ENCODE results near the gene RGPD8.
A peak's percentile ranks its signal among the peaks of the same experiment; 100 is the strongest.
"Not testable (repeated sequence)": the region's sequence is repeated elsewhere in the genome, so short reads cannot be mapped to it uniquely, and the experiment has no call there.

The RGPD8 gene

DNA sequence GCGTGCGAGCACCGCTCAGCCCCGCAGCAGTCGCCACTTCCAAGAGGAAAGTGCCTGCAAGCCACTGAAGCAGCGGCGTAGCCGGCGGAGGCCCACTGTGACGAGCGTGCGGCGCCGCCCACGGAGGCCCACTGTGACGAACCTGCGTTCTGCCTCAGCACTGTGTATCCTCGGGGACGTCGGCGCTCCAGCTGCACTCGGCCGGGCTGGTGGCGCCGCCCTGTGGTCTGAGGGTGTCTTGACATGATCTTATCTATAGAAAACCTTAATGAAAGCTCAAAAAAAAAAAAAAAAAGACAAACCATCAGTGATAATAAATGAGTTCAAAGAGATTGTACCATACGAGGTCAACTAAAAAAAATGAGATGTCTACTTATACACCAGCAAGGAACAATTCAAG is at the start of gene RGPD8:
TSS of gene RGPD8 (minus strand) at position 166 of the 400 bp plus-strand sequence. CDS start 192 bp downstream, outside the sequence.
- peak within 1 kb of the TSS; percentile 60 for H3K4me3 ChIP-seq (ENCODE audit: low read depth, low read length)

DNA sequence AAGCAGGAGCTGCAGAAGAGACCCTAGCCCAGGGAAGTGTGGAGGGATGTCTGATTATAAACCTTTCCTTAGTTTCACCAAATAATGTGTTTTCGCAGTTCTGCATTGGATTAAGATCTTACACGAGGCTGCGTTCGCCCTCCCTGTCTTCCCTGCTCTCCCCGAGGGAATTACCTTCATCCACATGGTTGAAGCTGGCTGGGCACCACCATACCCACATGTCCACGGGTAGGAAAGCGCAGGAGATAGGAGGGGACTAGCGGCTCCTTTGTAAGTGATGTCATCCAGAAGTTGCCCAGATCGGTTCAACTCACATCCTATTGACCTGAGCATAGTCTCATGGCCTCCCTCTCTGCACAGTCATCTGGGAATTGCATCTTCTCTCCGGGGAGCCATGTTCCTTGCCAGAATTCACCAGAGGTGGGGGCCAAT is 49.6 kb upstream of the RGPD8 start:
- H3K4me1 ChIP-seq (ENCODE audit: control insufficient read depth, insufficient read depth, low read length), result peaks cover 14% of the 10 kb centered on the region
- H3K9ac ChIP-seq (ENCODE audit: low read length), result peak overlapping the region; percentile 91
- H3K36me3 ChIP-seq (ENCODE audit: control insufficient read depth, insufficient read depth, low read length), result peaks cover 24% of the 10 kb centered on the region
- no peaks in the 10 kb centered on the region for H3K9me3 ChIP-seq (ENCODE audit: control insufficient read depth, insufficient read depth, low read depth, low read length)
- H3K27ac ChIP-seq (ENCODE audit: low read depth, low read length), result no peak overlapping the region
- peaks cover 9% of the 10 kb centered on the region for H3K27me3 ChIP-seq (ENCODE audit: control insufficient read depth, insufficient read depth, low read length)
- peak overlapping the region; percentile 97 for H3K4me3 ChIP-seq (ENCODE audit: low read depth, low read length)

More for the DNA sequence above, at the start of gene RGPD8:
- not testable (repeated sequence) for H3K36me3 ChIP-seq (ENCODE audit: control insufficient read depth, insufficient read depth, low read length); H3K4me1 ChIP-seq (ENCODE audit: control insufficient read depth, insufficient read depth, low read length); H3K27me3 ChIP-seq (ENCODE audit: control insufficient read depth, insufficient read depth, low read length); H3K27ac ChIP-seq (ENCODE audit: low read depth, low read length); H3K9me3 ChIP-seq (ENCODE audit: control insufficient read depth, insufficient read depth, low read depth, low read length)
- H3K9ac ChIP-seq (ENCODE audit: low read length), result peak within 1 kb of the TSS; percentile 68

- H3K9ac ChIP-seq (ENCODE audit: low read length), result peak overlapping the region; percentile 91
- H3K4me3 ChIP-seq (ENCODE audit: low read depth, low read length), result peak overlapping the region; percentile 97
- peak overlapping the region; percentile 44; the same call in 1 of the 2 replicates for H3K27ac ChIP-seq (ENCODE audit: low read depth, low read length)
- no peaks in the 10 kb centered on the region for H3K9me3 ChIP-seq (ENCODE audit: control insufficient read depth, insufficient read depth, low read depth, low read length)
- peaks cover 9% of the 10 kb centered on the region for H3K27me3 ChIP-seq (ENCODE audit: control insufficient read depth, insufficient read depth, low read length)
- H3K36me3 ChIP-seq (ENCODE audit: control insufficient read depth, insufficient read depth, low read length), result peaks cover 21% of the 10 kb centered on the region
- H3K4me1 ChIP-seq (ENCODE audit: control insufficient read depth, insufficient read depth, low read length), result peaks cover 14% of the 10 kb centered on the region
Observed at GRCh38 chr2:112482309-112483041, 49.0 kb upstream of the RGPD8 start.

- peaks cover 9% of the 10 kb centered on the region for H3K27me3 ChIP-seq (ENCODE audit: control insufficient read depth, insufficient read depth, low read length)
- H3K27ac ChIP-seq (ENCODE audit: low read depth, low read length), result peak within 1 kb of the TSS; percentile 44; the same call in 1 of the 2 replicates
- H3K9ac ChIP-seq (ENCODE audit: low read length), result peak within 1 kb of the TSS; percentile 91
- H3K4me1 ChIP-seq (ENCODE audit: control insufficient read depth, insufficient read depth, low read length), result peaks cover 14% of the 10 kb centered on the region
- peak within 1 kb of the TSS; percentile 97 for H3K4me3 ChIP-seq (ENCODE audit: low read depth, low read length)
- H3K9me3 ChIP-seq (ENCODE audit: control insufficient read depth, insufficient read depth, low read depth, low read length), result no peaks in the 10 kb centered on the region
- peaks cover 14% of the 10 kb centered on the region for H3K36me3 ChIP-seq (ENCODE audit: control insufficient read depth, insufficient read depth, low read length)
Observed at GRCh38 chr2:112481528-112482233, 48.2 kb upstream of the RGPD8 start, which contains the start of gene TTL. TTL (plus strand) TSS chr2:112482156; CDS start chr2:112482345, 189 bp downstream.

DNA sequence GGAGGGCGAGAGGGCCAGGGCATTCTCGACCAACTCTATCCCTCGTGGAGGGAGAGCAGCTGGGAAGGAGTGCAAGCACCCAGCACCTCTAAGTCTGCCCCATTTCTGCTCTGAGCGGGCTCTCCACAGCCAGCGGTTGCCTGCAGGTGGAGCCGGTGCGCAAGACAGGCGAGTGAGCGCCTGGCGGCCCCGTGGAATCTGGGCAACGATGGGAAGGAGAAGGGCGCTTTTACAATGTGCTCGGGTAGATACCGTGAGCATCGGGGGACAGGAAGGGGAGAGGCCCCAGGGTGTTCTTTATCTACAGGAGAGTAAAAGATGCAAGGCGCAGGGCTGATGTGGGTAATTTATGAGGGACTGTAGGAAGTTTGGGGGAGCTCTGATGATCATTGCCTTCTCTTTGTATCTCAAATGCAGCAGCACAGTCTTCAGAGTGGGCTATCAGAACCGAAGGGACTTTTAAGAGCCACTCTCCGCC is 47.6 kb upstream of the RGPD8 start:
- peaks cover 9% of the 10 kb centered on the region for H3K27me3 ChIP-seq (ENCODE audit: control insufficient read depth, insufficient read depth, low read length)
- H3K36me3 ChIP-seq (ENCODE audit: control insufficient read depth, insufficient read depth, low read length), result peaks cover 9% of the 10 kb centered on the region
- peaks cover 14% of the 10 kb centered on the region for H3K4me1 ChIP-seq (ENCODE audit: control insufficient read depth, insufficient read depth, low read length)
- peak overlapping the region; percentile 85 for H3K4me3 ChIP-seq (ENCODE audit: low read depth, low read length)
- H3K9ac ChIP-seq (ENCODE audit: low read length), result peak overlapping the region; percentile 57
- H3K9me3 ChIP-seq (ENCODE audit: control insufficient read depth, insufficient read depth, low read depth, low read length), result no peaks in the 10 kb centered on the region
- no peak overlapping the region for H3K27ac ChIP-seq (ENCODE audit: low read depth, low read length)

DNA sequence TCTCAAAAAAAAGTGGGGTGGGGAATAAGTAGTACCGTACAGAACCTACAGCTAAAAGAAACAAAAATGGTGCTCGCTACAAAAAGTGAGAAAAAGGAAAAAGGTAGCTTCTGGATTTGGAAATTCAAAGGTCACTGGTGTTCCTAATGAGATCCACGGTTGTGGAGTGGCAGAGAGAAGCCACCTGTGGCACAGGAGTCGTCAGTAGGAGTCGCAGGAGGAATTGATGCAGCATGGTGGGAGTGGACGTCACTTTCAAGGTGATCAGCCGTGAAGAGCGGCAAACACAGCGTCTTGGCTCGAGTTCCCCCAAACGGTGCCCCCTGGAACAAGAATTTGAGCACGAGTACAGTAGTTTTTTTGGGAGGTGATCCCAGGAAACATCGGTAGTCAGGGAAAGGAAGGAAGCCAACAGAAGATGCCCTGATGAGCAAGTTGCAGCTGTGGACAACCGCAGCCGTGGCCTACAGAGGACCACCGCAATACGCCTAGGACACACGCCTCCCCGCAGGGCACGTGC is 47.1 kb upstream of the RGPD8 start:
- H3K27ac ChIP-seq (ENCODE audit: low read depth, low read length), result no peak overlapping the region
- H3K36me3 ChIP-seq (ENCODE audit: control insufficient read depth, insufficient read depth, low read length), result peaks cover 5% of the 10 kb centered on the region
- H3K9me3 ChIP-seq (ENCODE audit: control insufficient read depth, insufficient read depth, low read depth, low read length), result no peaks in the 10 kb centered on the region
- H3K4me3 ChIP-seq (ENCODE audit: low read depth, low read length), result peak overlapping the region; percentile 85
- H3K27me3 ChIP-seq (ENCODE audit: control insufficient read depth, insufficient read depth, low read length), result peaks cover 9% of the 10 kb centered on the region
- H3K4me1 ChIP-seq (ENCODE audit: control insufficient read depth, insufficient read depth, low read length), result peaks cover 14% of the 10 kb centered on the region
- no peak overlapping the region for H3K9ac ChIP-seq (ENCODE audit: low read length)

- Histone ChIP-seq H3K27me3 (ENCODE audit: control insufficient read depth, insufficient read depth, low read length) (peaks cover 9% of the 10 kb centered on the region), H3K9ac (ENCODE audit: low read length) (no peak overlapping the region), H3K36me3 (ENCODE audit: control insufficient read depth, insufficient read depth, low read length) (no peaks in the 10 kb centered on the region), H3K4me3 (ENCODE audit: low read depth, low read length) (no peak overlapping the region), H3K27ac (ENCODE audit: low read depth, low read length) (no peak overlapping the region), H3K4me1 (ENCODE audit: control insufficient read depth, insufficient read depth, low read length) (peaks cover 5% of the 10 kb centered on the region; the same call in 1 of the 2 replicates), H3K9me3 (ENCODE audit: control insufficient read depth, insufficient read depth, low read depth, low read length) (no peaks in the 10 kb centered on the region)
Observed at GRCh38 chr2:112476434-112476833, 43.0 kb upstream of the RGPD8 start.

- H3K4me3 ChIP-seq (ENCODE audit: low read depth, low read length), result no peak overlapping the region
- H3K36me3 ChIP-seq (ENCODE audit: control insufficient read depth, insufficient read depth, low read length), result no peaks in the 10 kb centered on the region
- no peaks in the 10 kb centered on the region for H3K4me1 ChIP-seq (ENCODE audit: control insufficient read depth, insufficient read depth, low read length)
- no peak overlapping the region for H3K9ac ChIP-seq (ENCODE audit: low read length)
- no peak overlapping the region for H3K27ac ChIP-seq (ENCODE audit: low read depth, low read length)
- no peaks in the 10 kb centered on the region for H3K9me3 ChIP-seq (ENCODE audit: control insufficient read depth, insufficient read depth, low read depth, low read length)
- no peaks in the 10 kb centered on the region for H3K27me3 ChIP-seq (ENCODE audit: control insufficient read depth, insufficient read depth, low read length)
Observed at GRCh38 chr2:112474844-112475486, 41.5 kb upstream of the RGPD8 start.

DNA sequence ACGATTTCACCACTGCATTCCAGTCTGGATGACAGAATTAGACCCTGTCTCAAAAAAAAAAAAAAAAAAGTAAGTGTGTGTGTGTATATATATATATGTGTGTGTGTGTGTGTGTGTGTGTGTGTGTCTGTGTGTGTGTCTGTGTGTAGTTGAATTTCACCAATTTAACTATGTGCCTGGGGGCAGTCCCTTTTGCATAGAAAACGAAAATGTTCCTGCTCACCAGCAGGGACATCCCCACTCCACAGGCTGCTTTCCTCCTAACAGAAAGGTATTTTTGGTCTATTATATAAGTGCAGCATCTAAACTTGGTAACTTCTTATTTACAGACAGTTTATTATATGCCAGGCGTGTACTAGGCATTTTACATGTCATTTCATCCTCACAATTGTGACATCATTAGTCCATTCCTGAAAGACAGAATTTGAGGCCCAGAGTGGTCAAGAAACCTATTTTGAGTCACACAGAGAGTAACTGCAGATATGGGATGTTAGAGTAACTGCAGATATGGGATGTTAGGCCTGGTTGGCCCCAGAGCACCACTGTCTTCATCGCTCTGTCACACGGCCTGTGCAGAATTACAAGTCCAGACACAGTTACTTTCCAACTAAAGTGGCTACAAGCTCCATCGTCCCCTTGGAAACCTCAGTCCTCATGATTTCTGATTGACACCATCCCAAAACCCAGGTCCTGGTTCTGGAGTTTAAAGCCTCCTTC is 39.3 kb upstream of the RGPD8 start:
- Histone ChIP-seq H3K27ac (ENCODE audit: low read depth, low read length) (no peak overlapping the region), H3K27me3 (ENCODE audit: control insufficient read depth, insufficient read depth, low read length) (no peaks in the 10 kb centered on the region), H3K4me3 (ENCODE audit: low read depth, low read length) (no peak overlapping the region), H3K36me3 (ENCODE audit: control insufficient read depth, insufficient read depth, low read length) (no peaks in the 10 kb centered on the region), H3K9me3 (ENCODE audit: control insufficient read depth, insufficient read depth, low read depth, low read length) (no peaks in the 10 kb centered on the region), H3K4me1 (ENCODE audit: control insufficient read depth, insufficient read depth, low read length) (no peaks in the 10 kb centered on the region), H3K9ac (ENCODE audit: low read length) (no peak overlapping the region)

- Histone ChIP-seq H3K4me3 (ENCODE audit: low read depth, low read length) (no peak overlapping the region), H3K36me3 (ENCODE audit: control insufficient read depth, insufficient read depth, low read length) (no peaks in the 10 kb centered on the region), H3K9ac (ENCODE audit: low read length) (no peak overlapping the region), H3K4me1 (ENCODE audit: control insufficient read depth, insufficient read depth, low read length) (no peaks in the 10 kb centered on the region), H3K9me3 (ENCODE audit: control insufficient read depth, insufficient read depth, low read depth, low read length) (no peaks in the 10 kb centered on the region), H3K27ac (ENCODE audit: low read depth, low read length) (no peak overlapping the region), H3K27me3 (ENCODE audit: control insufficient read depth, insufficient read depth, low read length) (no peaks in the 10 kb centered on the region)
Observed at GRCh38 chr2:112465382-112465781, 31.9 kb upstream of the RGPD8 start.

Measured in HUES6 (cell line).